Measurements from ENCODE around the gene CARS1. TPM values are rescaled to one million over a fixed set of nuclear protein-coding genes. Genes with fewer than 3 reads are reported as not detected.

The CARS1 gene
- total and polyA plus RNA-seq, 2 of the 8 experiments (the other 6 are each of a cell fraction or from before 2014, with no cell fraction given) = 44.1 to 100 TPM

- no peak overlapping the region for H4K91ac ChIP-seq (replicated peaks; ENCODE audit: insufficient read length, low read length)
- no peaks in the 10 kb centered on the region for H3K9me3 ChIP-seq (ENCODE audit: insufficient read depth in 2 of 2, low read depth in 1 of 2, low read length in 1 of 2)
- H3K4ac ChIP-seq (replicated peaks; ENCODE audit: insufficient read length, low read depth, low read length) = no peak overlapping the region
- DNase-seq (ENCODE audit: low read depth in 1 of 2, low spot score in 2 of 2) (no peak), FAIRE-seq (no peak)
- H2BK5ac ChIP-seq (ENCODE audit: low read depth, low read length) = no peak overlapping the region
- H4K8ac ChIP-seq (ENCODE audit: extremely low read depth, insufficient read depth, low read length) = 0 out of 2 replicates have a peak overlapping the region, but pooled peaks have one; percentile 40
- ChIA-PET CTCF (ENCODE audit: partially characterized antibody) (interaction anchor here (0.7 to 13.7 kb wide), 21 partner anchors 8 to 658 kb away, joined by 3 to 434 read pairs (median 4); partner anchors contain the start of gene CARS1), POLR2A (ENCODE audit: partially characterized antibody) (interaction anchor here (0.7 to 2.9 kb wide), 9 partner anchors 32 to 96 kb away, joined by 3 to 13 read pairs (median 5); partner anchors contain the start of gene CARS1)
- no peak overlapping the region for H4K5ac ChIP-seq (ENCODE audit: insufficient read length, low read depth, low read length)
- no peak overlapping the region for H2AFZ ChIP-seq (ENCODE audit: low read length)
- H3K23ac ChIP-seq (ENCODE audit: insufficient read length) = no peak overlapping the region
- no peak overlapping the region for H3K56ac ChIP-seq (replicated peaks; ENCODE audit: insufficient read length, low read depth, low read length)
- H3K79me1 ChIP-seq (ENCODE audit: low read depth, low read length) = no peaks in the 10 kb centered on the region
- TF ChIP-seq GTF2F1 (IDR thresholded peaks at IDR 0.05; ENCODE audit: borderline replicate concordance, low read depth, low read length) (no peak), CEBPB (IDR thresholded peaks at IDR 0.05; ENCODE audit: low read depth, low read length) (no peak)
- no peak overlapping the region for H3K14ac ChIP-seq (ENCODE audit: insufficient read length)
- no peak overlapping the region for H3K18ac ChIP-seq (ENCODE audit: extremely low read depth, low read length)
- H3K9ac ChIP-seq (replicated peaks in 1 of 4; ENCODE audit: extremely low read depth in 1 of 4, low read depth in 3 of 4, low read length in 3 of 4) = no peak overlapping the region
- peaks cover 0 to 2% of the 10 kb centered on the region in 2 experiments for H4K20me1 ChIP-seq (replicated peaks in 1 of 2; ENCODE audit: control insufficient read depth in 1 of 2, insufficient read depth in 2 of 2, low read length in 2 of 2)
- H3K27ac ChIP-seq (ENCODE audit: low read depth, low read length) = no peak overlapping the region
- H2BK20ac ChIP-seq (ENCODE audit: low read length) = no peak overlapping the region
- no peaks in the 10 kb centered on the region for H3K23me2 ChIP-seq (ENCODE audit: low read depth, low read length)
- H3K79me2 ChIP-seq (ENCODE audit: control insufficient read depth in 1 of 2, insufficient read depth in 2 of 2, low read length in 2 of 2) = no peaks in the 10 kb centered on the region
- H2AK5ac ChIP-seq (ENCODE audit: low read depth, low read length) = no peak overlapping the region
- H2BK12ac ChIP-seq (ENCODE audit: low read depth, low read length) = no peak overlapping the region
- no peak overlapping the region for H2BK120ac ChIP-seq (replicated peaks; ENCODE audit: low read depth, low read length)
- no peak overlapping the region for H3K4me3 ChIP-seq (ENCODE audit: extremely low read depth in 1 of 4, insufficient read depth in 2 of 4, low read depth in 3 of 4, low read length in 4 of 4)
- no peak overlapping the region for H3K4me2 ChIP-seq (ENCODE audit: insufficient read depth in 1 of 2, low read depth in 2 of 2, low read length in 2 of 2)
- no peaks in the 10 kb centered on the region for H3K27me3 ChIP-seq (replicated peaks in 1 of 4; ENCODE audit: control insufficient read depth in 3 of 4, extremely low read depth in 1 of 4, insufficient read depth in 3 of 4, low read length in 3 of 4)
- H2BK15ac ChIP-seq (ENCODE audit: low read length) = no peak overlapping the region
- no peaks in the 10 kb centered on the region for H3K36me3 ChIP-seq (ENCODE audit: control insufficient read depth in 2 of 4, insufficient read depth in 4 of 4, low read length in 3 of 4)
- peaks cover 0 to 18% (median 6%) of the 10 kb centered on the region in 4 experiments; a peak in 5 of 7 replicates for H3K4me1 ChIP-seq (replicated peaks in 1 of 4; ENCODE audit: control insufficient read depth in 3 of 4, insufficient read depth in 4 of 4, low read length in 3 of 4)
- WGBS, 2 experiments (ENCODE audit: extremely low coverage in 1 of 2, insufficient coverage in 1 of 2, insufficient read length in 1 of 2, insufficient replicate concordance in 2 of 2, low coverage in 1 of 2, low lambda C conversion rate in 2 of 2, missing lambda C conversion rate in 1 of 2) = 87% methylated on average over 25 of the region's 25 CpGs; no CpG with 5 or more reads in 1 of the 2 experiments
Observed at GRCh38 chr11:3089236-3090061, 32.2 kb upstream of the CARS1 start.
